H1 (cell line): ENCODE results near the gene ESYT1. TPM values are rescaled to one million over a fixed set of nuclear protein-coding genes. Genes with fewer than 3 reads are reported as not detected.

ENCODE experiments used
- ASH2L ChIP-seq: fragments of 200-600, 300-600 bp; sonication (generic); IDR thresholded peaks from one replicate; pipeline ENCODE4 v1.7.1; 2017; ENCODE audit warnings: low read length
- CEBPB ChIP-seq: IDR thresholded peaks from 2 replicates; pipeline ENCODE4 v1.6.1; 2012; ENCODE audit warnings: low read depth, low read length
- CHD7 ChIP-seq: fragments of 300-600 bp; sonication (generic); IDR thresholded peaks from 2 replicates; pipeline ENCODE4 v1.7.1; 2012; ENCODE audit warnings: low read length, moderate library complexity, mild to moderate bottlenecking, inconsistent platforms; ENCODE audit not compliant: insufficient replicate concordance
- GABPA ChIP-seq: IDR thresholded peaks from 2 replicates; pipeline ENCODE4 v1.6.1; 2011; ENCODE audit warnings: mild to moderate bottlenecking, low read length, moderate library complexity, borderline replicate concordance; ENCODE audit not compliant: insufficient read depth
- GTF2F1 ChIP-seq: IDR thresholded peaks from 2 replicates; pipeline ENCODE4 v1.6.1; 2012; ENCODE audit warnings: low read depth, low read length, improper control_type of control experiment, borderline replicate concordance
- HDAC2 ChIP-seq, 2 experiments: fragments of 300-600 bp in 1 of 2; sonication (generic) in 1 of 2; IDR thresholded peaks; 2 replicates each; pipeline ENCODE4 v1.6.1; 2011 to 2012; ENCODE audit warnings: low read depth in 2 of 2, low read length in 2 of 2, mild to moderate bottlenecking in 2 of 2, moderate library complexity in 2 of 2, borderline replicate concordance in 1 of 2, inconsistent platforms in 1 of 2
- JUND ChIP-seq: IDR thresholded peaks from 2 replicates; pipeline ENCODE4 v1.6.1; 2011; ENCODE audit warnings: mild to moderate bottlenecking, improper control_type of control experiment, low read length
- KDM4A ChIP-seq: IDR thresholded peaks from one replicate; pipeline ENCODE4 v1.7.1; 2012; ENCODE audit warnings: low read depth, mild to moderate bottlenecking, moderate library complexity, low read length, inconsistent platforms; ENCODE audit not compliant: severe bottlenecking
- POU5F1 ChIP-seq: IDR thresholded peaks from 2 replicates; pipeline ENCODE4 v1.6.1; 2011; ENCODE audit warnings: low read depth, mild to moderate bottlenecking, low read length, moderate library complexity
- SAP30 ChIP-seq: fragments of 300-600 bp; sonication (generic); IDR thresholded peaks from 2 replicates; pipeline ENCODE4 v1.7.1; 2012; ENCODE audit warnings: low read length, moderate library complexity, mild to moderate bottlenecking, inconsistent platforms; ENCODE audit not compliant: insufficient read depth, insufficient replicate concordance
- TBP ChIP-seq: IDR thresholded peaks from 2 replicates; pipeline ENCODE4 v1.6.1; 2011; ENCODE audit warnings: low read depth, low read length, improper control_type of control experiment
- YY1 ChIP-seq: IDR thresholded peaks from 2 replicates; pipeline ENCODE4 v1.6.1; 2011; ENCODE audit warnings: low read depth, mild to moderate bottlenecking, low read length
- polyA plus RNA-seq, 7 experiments: library from polyadenylated mRNA; depleted of rRNA in 3 of 7; stranded (reverse) in 5 of 7; unstranded in 2 of 7; fragments of >200 nt in 5 of 7; fragments of 200-250 nt in 2 of 7; gene quantifications; 1 replicate in 5 of 7; 2 replicates in 1 of 7; 4 replicates in 1 of 7; pipeline versions ENCODE4 v1.2.1 to v1.2.3, GENCODE V29; 2011 to 2013; ENCODE audit warnings: missing spikeins in 2 of 7, mixed read lengths in 2 of 7
- total RNA-seq: library from RNA; stranded (reverse); fragmentation: NEBNext Ultra II Directional; extraction: Animal tissue kit (Norgen Biotek cat#: 25700); gene quantifications from 2 replicates; pipeline ENCODE4 v1.2.1, GENCODE V29; 2021

Gene ESYT1
- total and polyA plus RNA-seq, 2 of the 8 experiments (the other 6 are each of a cell fraction or from before 2014, with no cell fraction given) = 86.9 to 165 TPM

- no peak for TF ChIP-seq CHD7
- TF ChIP-seq KDM4A = no peak
- TF ChIP-seq HDAC2 (IDR thresholded peaks at IDR 0.05; ENCODE audit: borderline replicate concordance in 1 of 2, low read depth in 2 of 2, low read length in 2 of 2) = no peak
- no peak for TF ChIP-seq POU5F1
- TF ChIP-seq GABPA = no peak
- no peak for TF ChIP-seq JUND
- TF ChIP-seq SAP30 = no peak
- TF ChIP-seq ASH2L = no peak
- TF ChIP-seq CEBPB = no peak
- TF ChIP-seq TBP = no peak
- no peak for TF ChIP-seq YY1
- TF ChIP-seq GTF2F1 = no peak
Measured at GRCh38 chr12:56114084-56114483, 14.0 kb upstream of the ESYT1 start (continued).
